AG04450 (cell line): ENCODE data around the gene ADAM11. TPM values are rescaled to one million over a fixed set of nuclear protein-coding genes. Genes with fewer than 3 reads are reported as not detected.
A peak's percentile ranks its signal among the peaks of the same experiment; 100 is the strongest.
"Not testable (repeated sequence)": the region's sequence is repeated elsewhere in the genome, so short reads cannot be mapped to it uniquely, and the experiment has no call there.

ENCODE experiments used
- CTCF ChIA-PET: fragments of 300-600, 350-600 bp; formaldehyde crosslinking; extraction: SDS; loops from one replicate; lab custom pipeline; 2022; ENCODE audit warnings: antibody characterized with exemption, inconsistent platforms; lab: Charles Lee
- POLR2A ChIA-PET: fragments of 350-600 bp; formaldehyde crosslinking; extraction: SDS; loops from one replicate; lab custom pipeline; 2021; ENCODE audit warnings: antibody characterized with exemption, inconsistent platforms; lab: Yijun Ruan, JAX
- DNase-seq: peaks from one replicate; pipeline ENCODE4 v3.0.0-alpha.2; 2011; ENCODE audit warnings: low read depth, low spot score
- H3K27ac ChIP-seq: one replicate; pipeline ENCODE4 v1.5.1; 2012; ENCODE audit warnings: low read depth, low read length, control low read depth
- H3K27me3 ChIP-seq: one replicate; pipeline ENCODE4 v1.6.0; 2012; ENCODE audit warnings: low read length; ENCODE audit not compliant: control insufficient read depth, insufficient read depth
- H3K4me3 ChIP-seq: 2 replicates; pipeline ENCODE4 v1.5.1; 2011; ENCODE audit warnings: mild to moderate bottlenecking, low read depth, low read length, control low read depth
- H3K9me3 ChIP-seq: 2 replicates; pipeline ENCODE4 v1.5.1; 2012; ENCODE audit warnings: low read length; ENCODE audit not compliant: control insufficient read depth, insufficient read depth
- polyA plus RNA-seq: library from polyadenylated mRNA; depleted of rRNA; stranded (reverse); fragments of >200 nt; gene quantifications from 2 replicates; pipeline ENCODE4 v1.2.3, GENCODE V29; 2011
- TF ChIP-seq, protein P1 (sequence below): IDR thresholded peaks from 2 replicates; pipeline ENCODE4 v1.5.1; 2011; ENCODE audit warnings: low read depth, low read length, control low read depth, inconsistent platforms

Gene ADAM11
- polyA plus RNA-seq, 1 experiment, result 0.37 TPM

DNA sequence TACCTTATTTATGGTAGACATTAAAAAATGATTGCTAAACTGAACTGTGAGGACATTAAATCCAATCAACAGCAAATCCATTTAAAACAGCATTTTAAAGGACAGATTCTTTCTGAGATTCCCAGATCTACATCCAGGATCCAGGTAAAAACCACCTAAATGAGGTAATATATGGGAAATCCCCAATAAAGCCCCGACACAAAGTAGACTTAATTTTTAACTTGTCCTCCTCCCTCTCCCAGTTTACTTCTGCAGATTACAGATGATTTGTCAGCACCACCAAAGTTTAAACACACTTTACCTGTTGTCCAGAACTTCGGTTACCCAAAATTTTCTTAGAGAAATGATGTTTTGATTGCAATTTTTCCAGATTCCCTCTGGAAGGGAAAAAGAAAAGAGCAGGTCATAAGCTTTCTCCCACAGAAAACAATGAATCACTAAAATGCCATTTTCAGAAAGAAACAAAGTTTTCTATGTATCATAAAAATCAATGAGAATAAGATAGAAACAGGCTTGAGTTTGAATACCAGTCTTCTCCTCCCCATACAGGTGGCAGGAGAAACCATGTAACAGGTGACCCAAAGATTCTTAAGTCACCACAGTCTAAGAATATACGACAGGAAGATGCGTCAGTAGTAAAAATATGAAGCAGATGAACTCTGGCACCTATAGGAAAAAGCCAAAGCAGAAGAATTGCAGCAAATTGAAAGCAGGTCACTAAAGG is 48.5 kb downstream of the ADAM11 start:
- Histone ChIP-seq H3K4me3 (no peak overlapping the region), H3K9me3 (peaks cover 3% of the 10 kb centered on the region; the same call in 1 of the 2 replicates), H3K27me3 (no peaks in the 10 kb centered on the region), H3K27ac (no peak overlapping the region)
- TF ChIP-seq, protein P1, sequence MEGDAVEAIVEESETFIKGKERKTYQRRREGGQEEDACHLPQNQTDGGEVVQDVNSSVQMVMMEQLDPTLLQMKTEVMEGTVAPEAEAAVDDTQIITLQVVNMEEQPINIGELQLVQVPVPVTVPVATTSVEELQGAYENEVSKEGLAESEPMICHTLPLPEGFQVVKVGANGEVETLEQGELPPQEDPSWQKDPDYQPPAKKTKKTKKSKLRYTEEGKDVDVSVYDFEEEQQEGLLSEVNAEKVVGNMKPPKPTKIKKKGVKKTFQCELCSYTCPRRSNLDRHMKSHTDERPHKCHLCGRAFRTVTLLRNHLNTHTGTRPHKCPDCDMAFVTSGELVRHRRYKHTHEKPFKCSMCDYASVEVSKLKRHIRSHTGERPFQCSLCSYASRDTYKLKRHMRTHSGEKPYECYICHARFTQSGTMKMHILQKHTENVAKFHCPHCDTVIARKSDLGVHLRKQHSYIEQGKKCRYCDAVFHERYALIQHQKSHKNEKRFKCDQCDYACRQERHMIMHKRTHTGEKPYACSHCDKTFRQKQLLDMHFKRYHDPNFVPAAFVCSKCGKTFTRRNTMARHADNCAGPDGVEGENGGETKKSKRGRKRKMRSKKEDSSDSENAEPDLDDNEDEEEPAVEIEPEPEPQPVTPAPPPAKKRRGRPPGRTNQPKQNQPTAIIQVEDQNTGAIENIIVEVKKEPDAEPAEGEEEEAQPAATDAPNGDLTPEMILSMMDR, result no peak
- DNase-seq, result no peak
- POLR2A ChIA-PET, result no interaction called here
- CTCF ChIA-PET, result interaction anchor here (0.6 to 1.2 kb wide), 2 partner anchors 34 to 71 kb away, joined by 3 to 4 read pairs; no protein-coding TSS in a partner anchor

DNA sequence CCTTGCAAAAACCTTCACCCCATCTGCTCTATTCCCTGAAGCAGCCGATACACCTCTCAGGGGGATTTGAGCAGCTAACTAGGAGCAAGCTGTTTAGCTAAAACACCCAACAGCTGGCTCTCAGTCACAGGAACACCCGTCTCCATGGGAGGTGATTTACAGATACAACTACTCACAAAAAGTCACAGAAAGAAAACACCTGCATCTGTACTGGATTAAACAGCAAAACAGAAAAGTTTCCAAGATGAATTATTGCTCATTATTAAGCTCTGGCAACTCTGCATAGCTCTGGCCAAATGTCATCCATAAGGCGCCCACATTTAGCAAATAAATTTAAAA is 49.0 kb downstream of the ADAM11 start:
- H3K27me3 ChIP-seq, result no peaks in the 10 kb centered on the region
- H3K27ac ChIP-seq, result peak overlapping the region; percentile 11
- DNase-seq, result no peak
- peaks cover 3% of the 10 kb centered on the region; the same call in 1 of the 2 replicates for H3K9me3 ChIP-seq
- POLR2A ChIA-PET, result no interaction called here
- H3K4me3 ChIP-seq, result no peak overlapping the region
- CTCF ChIA-PET, result interaction anchor here (1.2 kb wide), 1 partner anchor 71 kb away, joined by 4 read pairs; no protein-coding TSS in a partner anchor
- TF ChIP-seq, protein P1, result no peak

DNA sequence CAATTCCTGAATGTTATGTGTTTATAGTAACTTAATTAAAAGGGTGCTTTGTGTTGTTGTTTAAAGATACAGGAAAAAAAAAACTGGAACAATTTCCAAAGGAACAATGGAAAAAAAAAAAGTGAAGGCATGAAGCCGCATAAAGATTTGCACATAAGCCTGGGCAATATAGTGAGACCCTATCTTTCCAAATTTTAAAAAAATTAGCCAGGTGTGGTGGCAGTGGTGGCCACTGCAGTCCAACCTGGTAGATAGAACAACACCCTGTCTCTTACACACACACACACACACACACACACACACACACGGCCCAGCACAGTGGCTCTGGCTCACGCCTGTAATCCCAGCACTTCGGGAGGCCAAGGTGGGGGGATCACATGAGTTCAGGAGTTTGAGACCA is 49.4 kb downstream of the ADAM11 start:
- no peak for DNase-seq
- TF ChIP-seq, protein P1, result no peak
- Histone ChIP-seq H3K4me3 (no peak overlapping the region), H3K27ac (no peak overlapping the region), H3K27me3 (no peaks in the 10 kb centered on the region), H3K9me3 (peaks cover 3% of the 10 kb centered on the region; the same call in 1 of the 2 replicates)
- ChIA-PET CTCF (interaction anchor here (1.2 kb wide), 1 partner anchor 71 kb away, joined by 4 read pairs; no protein-coding TSS in a partner anchor), POLR2A (no interaction called here)

DNA sequence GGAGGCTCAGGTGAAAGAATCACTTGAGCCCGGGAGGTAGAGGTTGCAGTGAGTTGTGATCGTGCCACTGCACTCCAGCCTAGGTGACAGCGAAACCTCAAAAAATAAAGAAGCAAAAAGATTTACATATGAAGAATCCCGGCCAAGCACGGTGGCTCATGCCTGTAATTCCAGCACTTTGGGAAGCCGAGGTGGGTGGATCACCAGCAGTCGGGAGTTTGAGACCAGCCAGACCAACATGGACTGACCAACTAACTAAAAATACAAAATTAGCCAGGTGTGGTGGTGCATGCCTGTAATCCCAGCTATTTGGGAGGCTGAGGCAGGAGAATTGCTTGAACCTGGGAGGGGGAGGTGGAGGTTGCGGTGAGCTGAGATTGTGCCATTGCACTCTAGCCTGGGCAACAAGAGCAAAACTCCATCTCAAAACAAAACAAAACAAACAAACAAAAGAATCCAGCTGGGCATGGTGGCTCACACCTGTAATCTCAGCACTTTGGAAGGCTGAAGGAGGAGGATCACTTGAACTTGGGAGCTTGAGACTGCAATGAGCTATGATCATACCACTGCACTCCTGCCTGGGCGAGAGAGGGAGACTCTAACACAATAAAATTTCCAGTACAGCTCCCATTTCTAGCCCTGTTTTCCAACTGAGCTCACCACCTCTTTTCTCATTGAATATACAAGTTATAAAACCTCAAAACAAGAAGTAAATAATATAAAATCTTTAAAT is 50.0 kb downstream of the ADAM11 start:
- H3K4me3 ChIP-seq, H3K27me3 ChIP-seq, DNase-seq, POLR2A ChIA-PET, H3K27ac ChIP-seq, H3K9me3 ChIP-seq: not testable (repeated sequence)
- CTCF ChIA-PET, result interaction anchor here (1.0 kb wide), 1 partner anchor 327 kb away, joined by 4 read pairs; the partner anchor contains the start of gene ACBD4

DNA sequence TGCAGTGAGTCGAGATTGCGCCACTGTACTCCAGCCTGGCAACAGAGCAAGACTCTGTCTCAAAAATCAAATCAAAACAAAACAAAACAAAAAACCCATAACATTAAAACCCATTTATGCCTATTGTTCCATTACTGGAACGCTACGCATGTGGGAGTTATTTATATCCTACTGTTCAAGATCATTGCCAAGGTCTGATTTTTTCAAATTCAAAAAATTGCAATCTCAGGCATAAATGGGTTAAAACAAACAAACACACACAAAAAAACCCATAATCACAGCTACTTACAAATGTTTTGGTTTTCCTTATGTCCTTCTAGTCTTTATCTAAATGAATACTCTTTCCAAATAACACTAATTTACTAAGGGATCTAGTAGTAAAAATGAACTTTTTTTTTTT is 53.5 kb downstream of the ADAM11 start:
- TF ChIP-seq, protein P1, result no peak
- Histone ChIP-seq H3K27ac (no peak overlapping the region), H3K4me3 (no peak overlapping the region), H3K27me3 (no peaks in the 10 kb centered on the region), H3K9me3 (no peaks in the 10 kb centered on the region)
- POLR2A ChIA-PET, result interaction anchor here (0.9 kb wide), 1 partner anchor 8 kb away, joined by 3 read pairs; no protein-coding TSS in a partner anchor
- DNase-seq, result no peak
- CTCF ChIA-PET, result interaction anchor here (0.6 to 1.2 kb wide), 2 partner anchors 19 to 33 kb away, joined by 3 to 4 read pairs; no protein-coding TSS in a partner anchor

DNA sequence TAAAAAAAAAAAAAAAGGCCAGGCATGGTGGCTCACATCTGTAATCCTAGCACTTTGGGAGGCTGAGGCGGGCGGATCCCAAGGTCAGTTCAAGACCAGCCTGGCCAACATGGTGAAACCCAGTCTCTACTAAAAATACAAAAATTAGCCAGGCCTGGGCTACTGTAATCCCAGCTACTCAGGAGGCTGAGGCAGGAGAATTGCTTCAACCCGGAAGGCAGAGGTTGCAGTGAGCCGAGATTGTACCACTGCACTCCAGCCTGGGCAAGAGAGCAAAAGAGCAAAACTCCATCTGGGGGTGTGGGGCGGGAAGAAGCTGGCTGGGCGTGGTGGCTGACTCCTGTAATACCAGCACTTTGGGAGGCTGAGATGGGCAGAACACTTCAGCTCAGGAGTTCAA is 59.7 kb downstream of the ADAM11 start:
- DNase-seq, CTCF ChIA-PET, H3K27me3 ChIP-seq, H3K4me3 ChIP-seq, H3K27ac ChIP-seq, H3K9me3 ChIP-seq, POLR2A ChIA-PET: not testable (repeated sequence)
